K562 (cell line): Measurements from ENCODE around the gene NECTIN1. TPM values are rescaled to one million over a fixed set of nuclear protein-coding genes. Genes with fewer than 3 reads are reported as not detected.

Experiments
- ATAC-seq: fragments of 200-7000 bp; cut with Tn5 transposase; 3 replicates; pipeline ENCODE4 v1.9.1; 2020; ENCODE audit warnings: moderate library complexity
- BruUV-seq: library from RNA; stranded (reverse); fragments of 400-500 nt; replicated peaks from 2 replicates; lab custom pipeline; 2021; lab: Mats Ljungman, UMichigan
- CTCF ChIA-PET: fragments of 300-600 bp; formaldehyde crosslinking; extraction: SDS; loops from one replicate; lab custom pipeline; 2021; ENCODE audit warnings: low intra/inter-chr PET ratio; lab: Yijun Ruan, JAX
- POLR2A ChIA-PET: fragments of 300-600, 350-650 bp; sonication (Branson Sonifier 250); formaldehyde crosslinking; extraction: SDS; loops from one replicate; lab custom pipeline; 2021; ENCODE audit warnings: antibody characterized with exemption, inconsistent platforms; lab: Yijun Ruan, JAX
- DNase-seq, 4 experiments: peaks; one replicate each; pipeline versions ENCODE4 v3.0.0 to v3.0.0-alpha.2; 2011 to 2018; ENCODE audit warnings: low spot score in 3 of 4, mixed read lengths in 3 of 4; ENCODE audit errors: extremely low read depth in 1 of 4
- FAIRE-seq: peaks from 2 replicates; lab custom pipeline; 2011; peaks lifted over from hg19 to GRCh38; lab: Jason Lieb, UNC
- H2AFZ ChIP-seq: 2 replicates; pipeline ENCODE4 v1.6.0; 2011; ENCODE audit warnings: low read depth, low read length, control low read depth, inconsistent platforms
- H3K27ac ChIP-seq: fragments of 200-600 bp; 3 replicates; pipeline ENCODE4 v1.8.0; 2011; ENCODE audit warnings: low read depth, mild to moderate bottlenecking, control low read depth, inconsistent platforms, low read length, moderate library complexity, mixed read lengths; ENCODE audit errors: extremely low read depth
- H3K27me3 ChIP-seq, 2 experiments: fragments of 300-600 bp in 1 of 2; 2 replicates in 1 of 2; 3 replicates in 1 of 2; pipeline versions ENCODE4 v1.6.0 to v1.8.0; 2011; ENCODE audit warnings: inconsistent platforms in 2 of 2, low read length in 2 of 2, mild to moderate bottlenecking in 1 of 2, mixed read lengths in 1 of 2, moderate library complexity in 1 of 2; ENCODE audit not compliant: control insufficient read depth in 2 of 2, insufficient read depth in 2 of 2
- H3K36me3 ChIP-seq: fragments of 300-600 bp; 3 replicates; pipeline ENCODE4 v1.8.0; 2011; ENCODE audit warnings: mild to moderate bottlenecking, low read length, inconsistent platforms; ENCODE audit not compliant: control insufficient read depth, insufficient read depth
- H3K4me1 ChIP-seq, 2 experiments: fragments of 200-600 bp in 1 of 2; replicated peaks in 1 of 2; 2 replicates in 1 of 2; 3 replicates in 1 of 2; pipeline versions ENCODE4 v1.5.1 to v1.8.0; 2011; ENCODE audit warnings: inconsistent platforms in 2 of 2, low read length in 2 of 2, mild to moderate bottlenecking in 1 of 2, mixed read lengths in 1 of 2, moderate library complexity in 1 of 2; ENCODE audit not compliant: control insufficient read depth in 2 of 2, insufficient read depth in 2 of 2
- H3K4me2 ChIP-seq: 2 replicates; pipeline ENCODE4 v1.6.1; 2011; ENCODE audit warnings: low read length, control low read depth, inconsistent platforms, mixed read lengths; ENCODE audit not compliant: insufficient read depth
- H3K4me3 ChIP-seq: fragments of 200-600 bp; sonication (generic), shearing (Covaris generic); 2 replicates; pipeline ENCODE4 v1.5.1; 2016; ENCODE audit warnings: control low read depth, inconsistent platforms
- H3K79me2 ChIP-seq: fragments of 200-600 bp; 3 replicates; pipeline ENCODE4 v1.8.0; 2011; ENCODE audit warnings: low read length, inconsistent platforms; ENCODE audit not compliant: control insufficient read depth, insufficient read depth
- H3K9ac ChIP-seq, 2 experiments: 2 replicates each; pipeline versions ENCODE4 v1.6.0 to v1.6.1; 2011; ENCODE audit warnings: low read depth in 2 of 2, low read length in 2 of 2, control low read depth in 1 of 2, inconsistent platforms in 1 of 2, mild to moderate bottlenecking in 1 of 2, mixed read lengths in 1 of 2; ENCODE audit not compliant: insufficient read depth in 1 of 2
- H3K9me1 ChIP-seq: one replicate; pipeline ENCODE4 v1.6.0; 2011; ENCODE audit warnings: inconsistent platforms, mild to moderate bottlenecking, low read length, moderate library complexity; ENCODE audit not compliant: control insufficient read depth, insufficient read depth
- H3K9me3 ChIP-seq: replicated peaks from 2 replicates; pipeline ENCODE4 v1.5.1; 2011; ENCODE audit warnings: low read depth, low read length, inconsistent platforms; ENCODE audit not compliant: control insufficient read depth, insufficient read depth
- H4K20me1 ChIP-seq: replicated peaks from 2 replicates; pipeline ENCODE4 v1.6.1; 2011; ENCODE audit warnings: low read length, inconsistent platforms, mixed read lengths; ENCODE audit not compliant: control insufficient read depth, insufficient read depth
- ARID1B ChIP-seq: fragments of 450-650 bp; IDR thresholded peaks from 2 replicates; pipeline ENCODE4 v1.6.1; 2016; ENCODE audit warnings: antibody characterized with exemption, mild to moderate bottlenecking, inconsistent platforms
- CBX1 ChIP-seq: sonication (generic); IDR thresholded peaks from 2 replicates; pipeline ENCODE4 v1.6.1; 2016; ENCODE audit warnings: antibody characterized with exemption, low read depth, mild to moderate bottlenecking
- CBX3 ChIP-seq, 2 experiments: IDR thresholded peaks; 1 replicate in 1 of 2; 2 replicates in 1 of 2; pipeline ENCODE4 v1.6.1; 2012; ENCODE audit warnings: inconsistent platforms in 2 of 2, low read length in 2 of 2, borderline replicate concordance in 1 of 2, control low read depth in 1 of 2
- CEBPG ChIP-seq, 3 experiments: fragments of 200-800 bp in 1 of 3; sonication (Bioruptor generic) in 1 of 3; sonication (generic) in 1 of 3; formaldehyde crosslinking in 1 of 3; IDR thresholded peaks in 2 of 3; conservative IDR thresholded peaks in 1 of 3; 2 replicates each; pipeline versions ENCODE4 v1.6.1 to v1.8.0; 2016 to 2022; ENCODE audit warnings: missing compliant biosample characterization in 2 of 3, missing genetic modification characterization in 2 of 3, mild to moderate bottlenecking in 1 of 3, missing genetic modification reagents in 1 of 3
- KHSRP ChIP-seq: fragments of 450-650 bp; IDR thresholded peaks from 2 replicates; pipeline ENCODE4 v1.6.1; 2017
- LCOR ChIP-seq: sonication (generic); formaldehyde crosslinking; IDR thresholded peaks from 2 replicates; pipeline ENCODE4 v1.8.0; 2022; ENCODE audit warnings: mild to moderate bottlenecking, missing genetic modification reagents
- PURB ChIP-seq: sonication (generic); formaldehyde crosslinking; IDR thresholded peaks from 2 replicates; pipeline ENCODE4 v1.9.0; 2021; ENCODE audit warnings: low read depth, mild to moderate bottlenecking, missing genetic modification reagents
- TBP ChIP-seq: optimal IDR thresholded peaks from 2 replicates; pipeline ENCODE3; 2011; ENCODE audit warnings: low read depth, low read length, improper control_type of control experiment
- YBX1 ChIP-seq: fragments of 450-650 bp; IDR thresholded peaks from 2 replicates; pipeline ENCODE4 v1.7.1; 2016; ENCODE audit warnings: mild to moderate bottlenecking
- ZFP36 ChIP-seq: fragments of 150-350 bp; IDR thresholded peaks from 2 replicates; pipeline ENCODE4 v1.6.1; 2018; ENCODE audit warnings: low read length, low read depth; ENCODE audit not compliant: partially characterized antibody
- ZNF23 ChIP-seq: fragments of 250-450 bp; sonication (Bioruptor Pico); IDR thresholded peaks from 2 replicates; pipeline ENCODE4 v1.4.0; 2020; ENCODE audit warnings: mild to moderate bottlenecking
- ZNF436 ChIP-seq: fragments of 250-450, 450-650 bp; sonication (Bioruptor Pico); formaldehyde crosslinking; IDR thresholded peaks from 2 replicates; pipeline ENCODE4 v1.7.0; 2020; ENCODE audit warnings: mild to moderate bottlenecking
- WGBS: fragments of 100-300 bp; shearing (Covaris generic); methylation state at CpG from one replicate; pipeline ENCODE4 v1.1.6; 2016; ENCODE audit warnings: low coverage, mixed read lengths; ENCODE audit not compliant: insufficient coverage; ENCODE audit errors: missing lambda C conversion rate; 5-methylcytosine and 5-hydroxymethylcytosine counted together
- in situ Hi-C: fragments of 300-500 bp; cut with MboI; formaldehyde crosslinking; loops from 4 replicates; pipeline ENCODE4 v1.15.0; 2018; ENCODE audit warnings: inconsistent platforms, mixed read lengths
- intact Hi-C: fragments of 100-400 bp; cut with micrococcal nuclease; formaldehyde crosslinking; loops from 2 replicates; pipeline ENCODE4 v1.14.2; 2022
- polyA plus RNA-seq, 8 experiments: library from polyadenylated mRNA; depleted of rRNA in 4 of 8; stranded (reverse) in 5 of 8; unstranded in 3 of 8; fragments of >200 nt; fragmentation: Nextera tagmentation in 2 of 8; fragmentation: Illumina TruSeq in 1 of 8; extraction: Ambion mirVana in 2 of 8; extraction: Trizol in 1 of 8; gene quantifications; 2 replicates each; pipeline versions ENCODE4 v1.2.1 to v1.2.3, GENCODE V29; 2011 to 2014; ENCODE audit warnings: inconsistent platforms in 1 of 8, missing spikeins in 1 of 8
- total RNA-seq, 7 experiments: library from RNA; depleted of rRNA in 6 of 7; stranded (reverse); fragments of >200 nt in 6 of 7; fragmentation: Illumina TruSeq in 2 of 7; extraction: Trizol in 2 of 7; gene quantifications; 2 replicates each; pipeline versions ENCODE4 v1.2.1 to v1.2.3, GENCODE V29; 2011 to 2021; ENCODE audit warnings: low replicate concordance in 1 of 7
- TF ChIP-seq, protein P1 (sequence below), 2 experiments: IDR thresholded peaks in 1 of 2; conservative IDR thresholded peaks in 1 of 2; 2 replicates each; pipeline ENCODE4 v1.6.1; 2016; ENCODE audit warnings: low read depth in 2 of 2, mild to moderate bottlenecking in 1 of 2, missing compliant biosample characterization in 1 of 2, missing genetic modification characterization in 1 of 2, moderate library complexity in 1 of 2
- TF ChIP-seq, protein P2 (sequence below): fragments of 250-450 bp; sonication (Bioruptor Pico); IDR thresholded peaks from 2 replicates; pipeline ENCODE4 v1.5.1; 2021; ENCODE audit warnings: mild to moderate bottlenecking
- TF ChIP-seq, protein P3 (sequence below): IDR thresholded peaks from 2 replicates; pipeline ENCODE4 v1.6.1; 2016; ENCODE audit warnings: missing genetic modification characterization, missing compliant biosample characterization
- TF ChIP-seq, protein P4 (sequence below): sonication (generic); formaldehyde crosslinking; IDR thresholded peaks from 2 replicates; pipeline ENCODE4 v1.8.1; 2022; ENCODE audit warnings: missing genetic modification reagents

NECTIN1 gene
- total and polyA plus RNA-seq, 9 of the 15 experiments (the other 6 are each of a cell fraction or from before 2014, with no cell fraction given) = 0.09 to 0.53 (median 0.23) TPM; not detected in 2

DNA sequence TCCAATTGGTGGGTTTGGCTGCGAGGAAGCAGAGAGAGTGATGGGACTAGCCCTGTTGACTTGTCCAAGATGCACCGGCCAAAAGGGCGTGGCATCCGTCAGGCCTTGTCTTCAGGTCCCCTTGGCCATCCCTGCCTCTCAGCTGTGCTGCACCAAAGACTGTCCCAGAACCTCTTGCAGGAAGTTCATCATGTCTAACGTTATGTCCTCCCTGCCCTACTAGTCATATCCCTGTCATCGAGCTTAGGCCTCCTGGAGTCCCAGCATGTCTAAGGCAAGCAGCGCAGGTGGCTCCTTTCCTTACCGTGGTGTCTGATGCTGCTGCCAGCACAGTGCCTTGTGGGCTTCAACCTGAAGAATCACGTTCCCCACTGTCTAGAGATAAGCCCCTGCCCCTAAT, 51.2 kb downstream of the NECTIN1 start:
- Histone ChIP-seq H4K20me1 (no peaks in the 10 kb centered on the region), H3K36me3 (no peaks in the 10 kb centered on the region), H3K79me2 (no peaks in the 10 kb centered on the region), H3K4me2 (no peak overlapping the region), H2AFZ (no peak overlapping the region), H3K9me3 (no peaks in the 10 kb centered on the region; the same call in 1 of the 2 replicates), H3K9ac (no peak overlapping the region), H3K4me3 (no peak overlapping the region), H3K27ac (no peak overlapping the region), H3K9me1 (no peaks in the 10 kb centered on the region), H3K27me3 (peaks cover 0 to 29% of the 10 kb centered on the region in 2 experiments; a peak in 4 of 5 replicates), H3K4me1 (no peaks in the 10 kb centered on the region)
- DNase-seq (no peak), FAIRE-seq (no peak), ATAC-seq (no peak)
- CTCF ChIA-PET = no interaction called here
- no TSS peak for BruUV-seq
- POLR2A ChIA-PET = interaction anchor here (0.5 kb wide), 1 partner anchor 8 kb away, joined by 3 read pairs; no protein-coding TSS in a partner anchor
- in situ Hi-C loops (no loop called here), intact Hi-C loops (no loop called here)
- WGBS = 1% methylated on average over 9 of the region's 9 CpGs
- no peak for TF ChIP-seq ZNF436 (CRISPR knock-in tag)
- TF ChIP-seq LCOR (CRISPR knock-in tag) = no peak
- TF ChIP-seq, protein P1, sequence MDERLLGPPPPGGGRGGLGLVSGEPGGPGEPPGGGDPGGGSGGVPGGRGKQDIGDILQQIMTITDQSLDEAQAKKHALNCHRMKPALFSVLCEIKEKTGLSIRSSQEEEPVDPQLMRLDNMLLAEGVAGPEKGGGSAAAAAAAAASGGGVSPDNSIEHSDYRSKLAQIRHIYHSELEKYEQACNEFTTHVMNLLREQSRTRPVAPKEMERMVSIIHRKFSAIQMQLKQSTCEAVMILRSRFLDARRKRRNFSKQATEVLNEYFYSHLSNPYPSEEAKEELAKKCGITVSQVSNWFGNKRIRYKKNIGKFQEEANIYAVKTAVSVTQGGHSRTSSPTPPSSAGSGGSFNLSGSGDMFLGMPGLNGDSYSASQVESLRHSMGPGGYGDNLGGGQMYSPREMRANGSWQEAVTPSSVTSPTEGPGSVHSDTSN (CRISPR knock-in tag; IDR thresholded peaks at IDR 0.05; ENCODE audit: low read depth) = no peak
- TF ChIP-seq, protein P1 (tag; conservative IDR thresholded peaks at IDR 0.05; ENCODE audit: low read depth) = no peak
- TF ChIP-seq, protein P2, sequence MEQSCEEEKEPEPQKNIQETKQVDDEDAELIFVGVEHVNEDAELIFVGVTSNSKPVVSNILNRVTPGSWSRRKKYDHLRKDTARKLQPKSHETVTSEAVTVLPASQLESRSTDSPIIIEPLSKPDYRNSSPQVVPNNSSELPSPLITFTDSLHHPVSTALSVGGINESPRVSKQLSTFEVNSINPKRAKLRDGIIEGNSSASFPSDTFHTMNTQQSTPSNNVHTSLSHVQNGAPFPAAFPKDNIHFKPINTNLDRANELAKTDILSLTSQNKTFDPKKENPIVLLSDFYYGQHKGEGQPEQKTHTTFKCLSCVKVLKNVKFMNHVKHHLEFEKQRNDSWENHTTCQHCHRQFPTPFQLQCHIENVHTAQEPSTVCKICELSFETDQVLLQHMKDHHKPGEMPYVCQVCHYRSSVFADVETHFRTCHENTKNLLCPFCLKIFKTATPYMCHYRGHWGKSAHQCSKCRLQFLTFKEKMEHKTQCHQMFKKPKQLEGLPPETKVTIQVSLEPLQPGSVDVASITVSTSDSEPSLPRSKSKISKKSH (CRISPR knock-in tag) = no peak
- TF ChIP-seq YBX1 = no peak
- no peak for TF ChIP-seq KHSRP
- TF ChIP-seq, protein P3, sequence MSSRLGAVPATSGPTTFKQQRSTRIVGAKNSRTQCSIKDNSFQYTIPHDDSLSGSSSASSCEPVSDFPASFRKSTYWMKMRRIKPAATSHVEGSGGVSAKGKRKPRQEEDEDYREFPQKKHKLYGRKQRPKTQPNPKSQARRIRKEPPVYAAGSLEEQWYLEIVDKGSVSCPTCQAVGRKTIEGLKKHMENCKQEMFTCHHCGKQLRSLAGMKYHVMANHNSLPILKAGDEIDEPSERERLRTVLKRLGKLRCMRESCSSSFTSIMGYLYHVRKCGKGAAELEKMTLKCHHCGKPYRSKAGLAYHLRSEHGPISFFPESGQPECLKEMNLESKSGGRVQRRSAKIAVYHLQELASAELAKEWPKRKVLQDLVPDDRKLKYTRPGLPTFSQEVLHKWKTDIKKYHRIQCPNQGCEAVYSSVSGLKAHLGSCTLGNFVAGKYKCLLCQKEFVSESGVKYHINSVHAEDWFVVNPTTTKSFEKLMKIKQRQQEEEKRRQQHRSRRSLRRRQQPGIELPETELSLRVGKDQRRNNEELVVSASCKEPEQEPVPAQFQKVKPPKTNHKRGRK (tag) = no peak
- TF ChIP-seq CEBPG (CRISPR knock-in tag; IDR thresholded peaks at IDR 0.05) = no peak
- TF ChIP-seq CEBPG (tag; conservative IDR thresholded peaks at IDR 0.05 in 1 of 2, IDR thresholded peaks at IDR 0.05 in 1 of 2) = no peak
- no peak for TF ChIP-seq PURB (CRISPR knock-in tag)
- peak; percentile 80 for TF ChIP-seq ZFP36
- TF ChIP-seq ARID1B = no peak
- no peak for TF ChIP-seq TBP
- TF ChIP-seq ZNF23 (CRISPR knock-in tag) = no peak
- TF ChIP-seq CBX3 (IDR thresholded peaks at IDR 0.05; ENCODE audit: borderline replicate concordance in 1 of 2, low read length in 2 of 2) = peak in 1 of 2 experiments; percentile 26; a peak in 1 of 3 replicates
- no peak for TF ChIP-seq CBX1
- TF ChIP-seq, protein P4, sequence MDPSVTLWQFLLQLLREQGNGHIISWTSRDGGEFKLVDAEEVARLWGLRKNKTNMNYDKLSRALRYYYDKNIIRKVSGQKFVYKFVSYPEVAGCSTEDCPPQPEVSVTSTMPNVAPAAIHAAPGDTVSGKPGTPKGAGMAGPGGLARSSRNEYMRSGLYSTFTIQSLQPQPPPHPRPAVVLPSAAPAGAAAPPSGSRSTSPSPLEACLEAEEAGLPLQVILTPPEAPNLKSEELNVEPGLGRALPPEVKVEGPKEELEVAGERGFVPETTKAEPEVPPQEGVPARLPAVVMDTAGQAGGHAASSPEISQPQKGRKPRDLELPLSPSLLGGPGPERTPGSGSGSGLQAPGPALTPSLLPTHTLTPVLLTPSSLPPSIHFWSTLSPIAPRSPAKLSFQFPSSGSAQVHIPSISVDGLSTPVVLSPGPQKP (CRISPR knock-in tag) = no peak
